ENCODE results near the gene MGAT5.
"Not testable (repeated sequence)": the region's sequence is repeated elsewhere in the genome, so short reads cannot be mapped to it uniquely, and the experiment has no call there.

Gene MGAT5

DNA sequence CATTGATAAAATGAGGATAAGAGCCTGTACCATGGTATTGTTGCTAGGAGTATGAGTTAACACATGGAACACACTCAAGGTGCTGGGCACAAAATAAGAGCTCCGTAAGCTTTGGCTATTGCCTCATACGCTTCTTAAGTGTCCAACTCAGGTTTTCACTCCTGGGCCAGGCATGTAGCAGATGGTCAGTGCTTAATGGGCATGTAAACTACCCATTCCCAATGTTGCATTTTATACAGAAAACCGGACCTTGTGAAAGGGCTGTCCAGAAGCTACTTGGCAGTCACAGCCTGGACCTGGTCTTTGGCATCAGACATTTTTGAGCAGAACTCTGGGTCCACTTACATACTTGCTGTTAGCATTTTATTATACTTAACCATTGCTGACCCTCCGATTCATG, 26.9 kb downstream of the MGAT5 start:
- DNase-seq = no peak

DNA sequence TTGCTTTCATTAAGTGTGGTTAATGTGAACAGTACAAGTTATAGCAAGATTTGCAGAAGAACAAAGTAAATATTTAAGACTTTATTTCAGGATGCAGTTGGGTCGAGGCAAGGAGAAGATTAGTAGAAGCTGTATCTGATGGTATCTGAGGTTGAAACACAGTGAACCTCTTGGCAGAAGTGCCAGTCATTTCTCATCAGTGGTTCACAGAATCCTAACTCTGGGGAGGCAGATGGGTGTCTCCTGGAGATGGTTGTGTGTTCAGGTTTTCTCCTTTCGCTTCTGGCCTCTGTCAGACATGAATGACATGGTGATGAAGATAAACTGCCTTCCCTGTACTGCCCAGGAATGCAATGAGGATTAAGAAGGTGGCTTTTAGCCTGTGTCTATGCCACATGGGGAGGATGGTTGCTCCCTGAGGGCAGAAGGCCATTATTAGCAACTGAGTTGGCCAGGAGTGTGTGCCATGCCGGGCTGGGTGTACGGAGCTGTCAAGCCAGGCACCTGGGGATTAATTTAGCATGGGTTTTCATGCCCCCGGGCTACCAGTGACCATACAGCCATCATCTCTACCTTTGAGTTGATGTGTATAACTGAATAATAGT, 28.0 kb downstream of the MGAT5 start:
- no peak for DNase-seq

DNA sequence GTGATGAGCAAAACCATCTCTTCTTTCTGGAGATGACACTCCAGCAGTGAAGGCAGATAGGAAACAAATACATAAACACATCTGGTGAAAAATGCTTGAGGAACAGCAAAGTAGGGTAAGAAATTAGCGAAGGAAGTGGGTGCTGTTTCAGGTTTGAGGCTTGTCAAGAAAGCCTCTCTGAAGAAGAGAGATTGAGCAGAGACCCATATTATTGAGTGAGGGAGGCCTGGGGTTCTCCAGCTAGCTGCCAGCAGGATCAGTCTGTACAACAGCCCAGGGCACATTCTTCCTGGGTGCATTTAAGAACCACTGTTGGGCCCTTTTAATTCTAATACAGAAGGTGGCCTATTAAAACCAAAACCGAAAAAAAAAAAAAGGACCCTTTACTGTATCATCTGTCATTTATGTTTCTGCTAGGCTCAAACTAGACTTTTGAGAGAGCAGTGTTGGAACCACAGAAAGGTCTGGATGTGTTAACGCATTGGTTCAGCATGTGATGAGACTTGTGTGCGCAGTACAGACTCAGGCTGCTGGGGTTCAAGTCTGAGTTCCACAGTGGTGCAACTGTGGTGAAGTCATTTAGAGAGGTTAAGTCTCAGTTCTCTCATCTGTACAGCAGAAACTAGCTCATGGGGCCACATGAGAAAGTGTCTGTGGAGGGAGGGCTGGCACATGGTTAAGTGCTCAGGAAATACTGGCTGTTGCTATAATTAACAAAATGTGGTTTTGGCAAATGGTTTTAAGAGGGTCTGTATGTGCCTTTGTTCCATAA, 28.9 kb downstream of the MGAT5 start:
- DNase-seq = no peak

DNA sequence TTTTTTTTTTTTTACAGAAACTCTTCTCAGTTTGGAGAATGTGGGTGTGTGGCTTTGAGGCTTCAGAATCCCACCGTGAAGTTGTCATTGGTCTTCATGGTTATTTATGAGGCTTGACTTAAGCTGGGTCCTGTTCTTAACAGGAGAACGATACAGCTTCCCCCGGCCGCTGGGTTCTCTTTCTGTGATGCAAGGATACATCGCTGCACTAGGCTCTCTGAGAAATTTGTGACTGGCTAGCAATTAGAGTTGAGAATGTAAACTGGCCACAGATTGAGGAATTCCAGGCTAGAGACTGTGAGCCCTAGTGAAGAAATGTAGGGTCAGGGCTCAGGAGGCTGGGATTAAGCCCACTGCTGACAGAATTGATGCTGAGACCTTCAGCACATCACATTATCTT, 29.8 kb downstream of the MGAT5 start:
- DNase-seq = no peak

DNA sequence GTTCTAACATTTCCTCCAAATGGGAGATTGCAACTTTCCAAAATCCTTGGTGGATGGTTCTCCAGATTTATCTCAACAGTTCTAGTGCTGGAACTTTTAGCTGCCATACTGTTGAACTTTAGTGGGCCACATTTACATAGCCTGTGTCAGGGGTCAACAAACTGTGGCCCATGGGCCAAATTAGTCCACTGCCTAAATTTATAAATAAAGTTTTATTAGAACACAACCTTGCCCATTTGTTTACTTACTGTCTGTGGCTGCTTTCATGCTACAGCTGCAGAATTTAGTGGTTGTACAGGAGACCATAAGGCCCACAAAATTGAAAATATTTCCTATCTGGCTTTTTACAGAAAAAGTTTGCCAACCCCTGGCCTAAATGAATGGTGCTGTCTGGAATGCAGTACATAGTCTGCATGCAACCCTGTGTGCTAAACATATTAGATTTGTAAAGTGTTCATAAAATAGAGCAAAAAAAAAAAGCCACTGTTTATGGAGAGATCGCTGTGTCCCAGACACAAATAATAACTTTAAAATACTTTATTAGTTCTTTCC, 30.3 kb downstream of the MGAT5 start:
- no peak for DNase-seq

DNA sequence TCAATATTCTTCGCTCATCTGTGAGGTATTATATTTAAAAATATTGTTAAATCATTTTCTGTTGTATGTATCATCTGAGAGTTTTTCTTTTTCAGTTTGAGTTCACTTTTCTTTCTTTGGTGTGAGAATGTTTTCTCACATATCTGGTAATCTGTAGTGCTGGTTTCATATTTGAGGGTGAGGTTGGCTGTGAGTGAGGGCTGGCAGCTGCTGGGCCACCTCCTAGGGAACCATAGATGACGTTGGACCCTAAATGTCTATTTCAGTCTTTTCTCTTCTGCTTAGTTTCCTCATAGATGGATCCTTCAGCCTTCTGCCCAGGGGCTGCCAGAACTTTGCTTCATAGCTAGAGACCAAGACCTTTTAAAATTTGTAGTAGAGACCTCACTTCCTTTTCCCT, 33.5 kb downstream of the MGAT5 start:
- no peak for DNase-seq

DNA sequence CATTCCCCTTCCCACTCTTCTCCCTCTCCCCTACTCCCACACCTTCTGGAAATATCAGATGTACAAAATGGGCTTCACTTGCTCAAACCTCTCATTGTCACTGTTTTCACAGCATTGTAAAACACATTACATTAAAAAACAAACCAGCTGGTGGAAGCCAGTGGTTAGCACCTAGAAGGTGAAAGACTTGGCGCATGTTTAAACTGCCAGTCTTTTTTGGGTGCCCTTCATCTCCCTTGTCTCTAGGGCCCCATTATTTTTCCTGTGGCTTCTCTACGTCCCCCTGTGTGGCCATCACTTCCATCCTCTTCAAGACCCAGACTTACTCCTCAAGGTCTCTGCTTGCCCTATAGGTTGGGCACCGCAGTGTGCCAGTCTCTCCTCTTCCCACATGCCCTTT, 34.9 kb downstream of the MGAT5 start:
- no peak for DNase-seq

DNA sequence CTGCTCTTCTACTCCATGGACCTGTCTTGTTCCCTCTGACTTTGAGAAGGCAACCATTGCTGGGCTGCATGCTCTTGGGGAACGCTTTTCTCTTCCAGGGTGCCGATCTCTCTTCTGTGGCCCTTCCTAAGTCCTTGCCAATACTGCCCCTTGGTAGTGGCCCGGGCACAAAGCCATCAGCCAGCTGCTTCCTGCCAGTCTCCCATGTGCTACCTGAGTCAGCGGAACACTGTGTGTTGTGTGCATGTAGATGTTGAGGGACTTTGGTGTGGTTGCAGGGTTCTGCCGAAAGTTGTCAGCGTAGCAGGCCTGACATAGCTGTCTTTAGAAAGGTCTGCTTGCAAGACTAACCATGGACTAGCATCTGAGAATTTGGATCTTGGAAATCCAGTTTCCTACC, 35.4 kb downstream of the MGAT5 start:
- DNase-seq = no peak

DNA sequence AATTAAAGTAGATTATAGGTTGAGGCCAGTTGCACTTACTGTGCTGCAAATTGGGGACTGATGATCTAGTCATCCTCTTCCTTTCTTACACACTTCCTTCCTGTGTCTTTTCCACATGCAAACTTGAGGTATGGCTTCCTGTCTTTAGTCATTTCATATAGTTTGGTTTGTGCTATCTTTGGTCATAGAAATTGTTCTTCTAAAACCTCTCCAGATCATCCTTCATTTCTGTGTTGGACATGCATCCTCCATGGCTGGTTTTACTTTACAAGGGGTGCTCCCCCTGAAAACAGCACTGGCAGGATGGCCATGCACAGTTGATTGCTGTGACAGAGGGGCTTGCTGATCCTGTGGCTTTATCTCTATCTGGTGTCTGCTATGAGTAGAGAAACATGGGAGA, 36.5 kb downstream of the MGAT5 start:
- DNase-seq = no peak

DNA sequence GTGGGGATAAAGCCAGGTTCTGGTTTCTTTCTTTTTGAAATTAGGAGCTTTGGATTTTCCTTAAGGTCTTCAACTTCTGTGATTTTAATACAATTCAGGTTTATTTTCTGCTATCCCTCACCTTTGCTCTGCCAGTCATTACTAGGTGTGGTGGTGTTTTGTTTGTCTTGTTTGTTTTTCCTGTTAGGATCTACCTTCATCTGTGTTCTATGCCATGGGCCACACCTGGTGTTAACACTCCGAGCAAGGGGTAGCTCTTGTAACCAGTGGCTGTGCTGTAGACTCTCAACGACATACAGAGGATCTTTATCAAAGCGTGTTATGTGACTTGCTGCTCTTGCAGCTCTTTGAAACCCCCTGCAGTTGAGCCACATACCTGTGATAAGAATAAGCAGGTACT, 38.6 kb downstream of the MGAT5 start:
- DNase-seq = no peak

DNA sequence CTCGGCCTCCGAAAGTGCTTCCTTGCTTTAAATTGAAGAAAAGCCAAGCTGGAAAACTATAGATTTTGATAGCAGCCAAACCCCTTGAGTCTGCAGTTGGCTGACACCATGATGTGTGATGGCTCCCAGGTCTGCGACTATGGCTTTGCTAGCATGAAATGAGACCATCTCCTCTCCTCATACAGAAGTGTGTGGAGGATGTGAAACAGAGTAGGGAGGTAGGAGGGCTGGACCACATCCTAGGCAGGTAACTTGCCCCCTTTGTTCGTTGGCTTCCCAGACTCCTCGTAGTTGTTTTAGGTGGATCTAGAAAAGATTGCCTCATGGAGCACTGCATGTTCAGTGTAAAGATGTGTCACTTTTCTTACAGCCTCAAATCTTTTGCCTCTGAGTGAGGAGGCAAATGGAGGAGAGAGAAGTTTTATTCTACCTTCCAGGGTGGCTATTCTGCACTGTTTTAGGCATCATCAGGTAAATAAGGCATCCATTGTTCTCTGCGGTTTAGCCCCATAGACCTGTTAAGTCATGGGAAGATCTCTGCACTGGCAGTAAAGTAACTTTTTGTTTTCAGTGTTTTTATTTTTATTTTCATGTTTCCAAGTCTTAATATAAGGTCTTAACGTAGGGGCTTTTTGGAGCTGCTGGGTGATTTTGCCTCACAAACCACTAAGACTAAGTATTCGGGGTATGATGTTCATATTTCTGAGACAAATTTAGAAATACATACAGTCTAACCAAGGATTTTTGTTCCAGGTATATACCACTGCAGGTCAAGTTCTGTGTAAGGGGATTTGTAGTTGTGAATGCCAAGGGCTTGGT, 40.1 kb downstream of the MGAT5 start:
- no peak for DNase-seq

DNA sequence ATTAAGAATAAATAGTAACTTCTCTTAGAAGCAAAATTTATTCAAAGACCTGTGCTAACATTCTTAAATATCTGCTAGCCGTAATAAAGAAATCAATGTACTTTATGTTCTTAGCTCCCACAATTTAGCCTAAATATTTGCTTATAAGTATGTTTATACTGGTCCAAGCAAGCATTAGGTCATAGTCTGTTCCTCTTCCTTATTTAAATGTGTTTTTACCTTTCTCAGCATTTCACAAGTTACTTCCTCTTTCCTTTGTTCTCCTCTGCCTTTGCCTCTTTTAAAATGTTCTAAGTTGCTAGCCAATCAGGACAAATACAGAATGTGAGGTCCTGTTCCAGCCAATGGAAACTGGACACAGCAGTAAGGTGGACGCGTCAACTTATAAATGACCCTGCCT, 40.7 kb downstream of the MGAT5 start:
- DNase-seq = not testable (repeated sequence)

DNA sequence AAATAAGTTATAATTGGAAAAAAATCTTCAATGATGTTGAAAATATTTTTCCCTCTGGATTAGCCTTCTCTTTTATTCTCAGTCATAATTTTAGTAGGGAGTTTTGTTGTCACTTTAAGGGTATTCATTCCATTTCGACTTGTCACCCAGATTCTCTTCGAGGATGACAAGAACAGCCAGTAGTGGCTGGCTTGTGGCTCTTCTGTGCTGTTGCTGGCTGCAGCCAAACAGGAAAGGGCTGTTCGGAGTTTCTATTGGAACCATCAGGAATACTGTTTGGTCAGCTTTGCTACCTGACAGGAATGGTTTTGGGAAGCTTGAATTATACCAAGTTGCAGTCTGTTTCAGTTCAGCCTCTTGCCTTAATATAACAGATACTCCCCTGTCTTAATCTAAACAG, 41.6 kb downstream of the MGAT5 start:
- no peak for DNase-seq

DNA sequence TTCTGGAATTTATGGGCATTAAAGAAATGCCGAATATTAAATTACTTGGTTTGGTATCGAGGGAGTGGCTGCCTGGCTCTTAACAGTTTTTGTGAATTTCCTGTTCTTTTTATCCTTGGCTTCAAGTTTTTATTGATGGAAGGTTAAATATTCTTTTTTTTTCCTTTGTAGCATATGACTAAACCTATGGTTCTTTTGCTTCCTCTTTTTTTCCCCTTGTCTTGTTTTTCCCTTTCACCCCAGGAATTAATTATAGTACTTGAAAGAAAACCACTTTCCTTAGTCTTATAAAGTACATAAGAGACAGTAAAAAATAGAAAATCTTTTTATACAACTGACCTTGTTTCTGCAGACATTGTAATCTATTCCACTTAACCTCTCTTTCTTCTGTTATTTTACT, 42.4 kb downstream of the MGAT5 start:
- DNase-seq = no peak

DNA sequence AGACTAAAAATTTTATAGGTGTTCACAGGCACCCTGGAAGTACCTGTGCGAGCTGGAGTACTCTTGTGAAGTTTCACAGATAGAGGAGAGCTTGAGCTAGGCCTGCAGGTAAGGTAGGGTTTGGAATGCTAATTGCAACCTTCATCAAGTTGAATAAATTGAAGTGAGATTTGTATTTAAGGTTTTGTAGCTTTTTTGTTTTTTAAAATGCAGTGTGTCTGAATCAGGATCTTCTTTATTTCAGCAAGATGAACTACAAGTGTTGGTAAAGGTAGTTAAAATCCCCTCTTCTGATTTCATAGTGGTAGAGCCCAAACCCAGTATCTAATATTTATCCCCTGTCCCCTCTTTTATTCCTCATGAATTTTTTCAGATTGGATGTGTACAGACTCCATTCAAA, 45.5 kb downstream of the MGAT5 start:
- no peak for DNase-seq

DNA sequence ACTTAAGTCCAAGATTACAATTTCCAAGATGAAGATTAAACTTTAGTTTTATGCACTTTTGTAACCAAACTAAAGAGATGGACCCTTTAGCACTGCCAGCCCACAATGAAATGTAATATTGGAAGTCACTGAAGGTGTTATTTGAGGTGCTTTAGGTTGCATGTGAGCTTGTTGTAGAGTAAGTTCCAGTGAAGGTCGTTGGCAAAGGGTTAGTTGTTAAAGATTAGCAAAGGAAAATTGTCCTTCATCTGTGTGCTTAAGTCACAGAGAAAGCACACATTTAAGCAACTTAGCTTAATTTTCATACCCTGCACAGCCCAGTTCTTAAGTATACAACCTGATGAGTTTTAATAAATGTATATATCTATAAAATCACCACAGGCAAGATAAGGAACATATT, 46.7 kb downstream of the MGAT5 start:
- no peak for DNase-seq

DNA sequence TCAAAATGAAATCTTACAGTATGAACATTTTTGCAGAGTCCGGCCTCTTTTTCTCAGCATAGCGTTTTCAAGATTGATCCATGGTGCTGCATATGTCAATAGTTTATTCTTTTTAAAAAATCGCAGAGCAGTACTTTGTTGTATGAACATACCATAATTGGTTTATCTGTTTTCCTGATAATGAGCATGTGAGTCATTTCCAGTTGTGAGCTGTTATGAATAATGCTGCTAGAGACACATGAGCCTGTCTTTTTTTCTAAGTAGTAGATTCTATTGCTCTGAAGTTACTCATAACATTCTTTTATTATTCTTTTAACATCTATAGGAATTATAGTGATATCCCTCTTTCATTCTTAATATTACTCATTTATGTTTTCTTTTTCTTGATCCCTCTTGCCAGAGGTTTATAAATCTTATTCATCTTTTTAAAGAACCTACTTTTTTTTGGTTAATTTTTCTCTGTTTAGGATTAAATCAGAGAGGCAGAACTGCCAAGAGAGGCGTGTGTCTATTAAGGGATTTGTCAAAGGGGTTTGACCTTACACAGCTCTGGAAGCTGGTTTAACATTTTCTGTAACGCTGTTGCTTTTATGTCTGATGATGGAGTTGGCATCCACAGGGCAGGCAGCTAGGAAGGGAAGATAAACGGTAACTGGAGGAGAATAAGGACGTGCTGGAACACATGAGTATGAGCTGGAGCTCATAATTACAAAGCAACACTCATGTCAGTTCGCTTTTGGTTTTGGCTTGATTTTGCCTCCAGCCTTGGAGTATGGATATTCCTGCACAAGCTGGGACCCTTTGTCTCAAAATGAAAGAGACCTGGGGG, 47.4 kb downstream of the MGAT5 start:
- no peak for DNase-seq

DNA sequence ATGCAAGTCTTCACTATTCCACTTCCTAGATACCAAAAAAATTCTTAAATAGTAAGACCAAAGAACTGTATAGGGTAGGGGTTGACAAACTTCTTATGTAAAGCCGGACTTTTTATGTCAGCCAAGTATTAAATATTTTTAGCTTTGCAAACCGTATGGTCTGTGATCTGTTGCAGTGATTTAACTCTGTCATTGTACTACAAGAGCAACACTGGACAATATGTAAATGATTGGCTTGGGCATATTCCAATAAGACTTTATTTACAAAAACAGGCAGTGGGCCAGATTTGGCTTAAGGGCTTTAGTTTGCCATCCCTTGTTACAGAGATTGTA, 48.0 kb downstream of the MGAT5 start:
- no peak for DNase-seq

DNA sequence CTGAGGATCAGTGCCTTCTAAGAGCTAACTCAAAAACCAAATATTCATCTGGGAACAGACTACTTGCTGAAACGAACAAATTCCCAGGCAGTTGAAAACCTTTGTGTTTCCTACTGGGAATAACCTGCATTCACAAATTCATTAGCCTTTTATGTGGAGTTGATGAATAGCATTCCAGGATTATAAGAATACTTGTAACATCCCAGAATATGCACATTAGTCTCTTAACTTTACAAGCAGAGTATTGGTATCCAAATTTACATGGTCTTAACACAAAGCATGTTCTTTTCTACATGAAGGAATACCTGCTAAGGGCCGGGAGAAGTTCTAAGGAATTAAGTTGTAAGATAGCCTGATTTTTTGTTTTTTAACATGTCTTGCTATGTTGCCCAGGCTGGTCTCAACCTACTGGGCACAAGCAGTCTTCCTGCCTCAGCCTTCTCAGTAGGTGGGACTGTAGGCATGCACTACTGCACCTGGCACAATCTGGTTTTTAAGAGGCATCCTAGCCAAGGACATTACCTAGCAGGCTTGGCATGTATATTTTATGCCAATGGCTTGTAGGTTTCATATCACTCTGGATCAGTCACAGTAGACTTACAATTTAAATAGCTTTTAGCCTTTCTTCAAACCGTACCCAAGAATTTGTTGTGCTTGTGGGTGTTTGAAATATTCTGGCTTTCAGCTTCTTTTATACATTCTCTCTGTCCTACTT, 50.7 kb downstream of the MGAT5 start:
- no peak for DNase-seq

DNA sequence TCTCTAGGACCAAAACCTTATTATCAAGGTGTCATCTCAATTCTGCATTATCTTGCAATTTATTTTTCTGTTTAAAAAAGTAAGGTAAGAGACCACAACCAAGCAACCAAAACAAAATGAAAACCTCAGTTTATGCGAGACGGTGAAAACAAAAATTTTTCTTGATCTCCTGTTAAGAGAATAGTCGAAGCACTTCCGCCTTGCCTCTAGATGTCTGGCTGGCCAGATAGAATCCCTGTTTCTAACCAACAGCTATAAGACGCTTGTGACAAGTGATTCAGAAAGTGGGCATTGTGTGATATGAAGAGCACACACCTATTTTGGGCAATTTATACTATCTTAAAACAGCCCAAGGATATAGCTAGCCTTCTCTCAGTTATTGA, 51.2 kb downstream of the MGAT5 start:
- DNase-seq = no peak

DNA sequence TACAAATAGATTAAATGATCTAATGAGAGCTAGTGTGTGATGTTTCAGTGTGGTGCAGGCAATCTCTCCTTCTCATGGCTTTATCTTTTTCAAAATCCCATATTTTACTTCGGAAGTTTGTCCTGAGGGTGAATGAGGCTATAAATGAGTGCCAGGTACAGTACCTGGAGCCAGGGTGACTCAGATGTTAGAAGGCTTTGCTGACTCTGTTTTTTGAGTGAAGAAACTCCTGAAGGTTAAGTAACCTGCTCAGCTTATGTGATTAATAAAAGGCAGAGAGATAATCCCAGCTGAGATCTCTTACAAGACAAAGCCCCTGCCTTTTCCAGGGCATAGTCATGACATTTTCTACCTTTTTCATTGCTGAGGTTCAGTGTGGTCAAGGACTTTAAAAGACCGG, 52.6 kb downstream of the MGAT5 start:
- DNase-seq = no peak

DNA sequence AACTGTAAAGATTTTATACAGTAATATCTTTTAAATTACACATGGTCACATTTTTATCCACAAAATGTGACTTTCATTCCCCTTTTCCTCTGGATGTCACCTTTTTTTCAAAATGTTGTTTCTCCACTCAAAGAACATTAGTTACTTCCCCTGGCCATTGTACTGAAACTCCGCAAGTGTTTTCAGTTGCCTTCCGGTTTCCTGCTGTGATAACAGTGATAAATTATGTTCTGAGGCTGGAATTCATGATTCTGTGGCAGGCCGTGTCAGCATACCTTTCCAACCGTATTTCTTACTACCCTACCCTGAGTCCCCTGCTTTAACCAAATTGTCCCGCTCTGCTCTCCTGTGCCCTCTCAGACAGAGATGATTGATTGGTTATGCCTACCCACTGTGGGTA, 53.5 kb downstream of the MGAT5 start:
- no peak for DNase-seq
